ENCODE measurements around the gene TAGLN. TPM values are rescaled to one million over a fixed set of nuclear protein-coding genes. Genes with fewer than 3 reads are reported as not detected.

The TAGLN gene
- polyA plus RNA-seq, 1 of the 3 experiments (the other 2 are of a cell fraction) = 519 TPM

GRCh38 chr11:117220568-117220967, 21.4 kb downstream of the TAGLN start:
- ChIA-PET CTCF (interaction anchor here (1.2 to 2.8 kb wide), 3 partner anchors 12 to 115 kb away, joined by 3 to 21 read pairs (median 3); partner anchors contain the start of genes PCSK7 and RNF214), POLR2A (interaction anchor here (1.1 kb wide), 1 partner anchor 9 kb away, joined by 3 read pairs; no protein-coding TSS in a partner anchor)
- Histone ChIP-seq H3K4me2 (no peak overlapping the region), H2AFZ (ENCODE audit: low read depth) (no peak overlapping the region), H3K36me3 (replicated peaks in 1 of 2; ENCODE audit: control insufficient read depth in 1 of 2, insufficient read depth in 2 of 2, low read length in 1 of 2) (peaks cover 30 to 65% of the 10 kb centered on the region in 2 experiments), H3K79me2 (ENCODE audit: insufficient read depth) (no peaks in the 10 kb centered on the region), H3K9ac (no peak overlapping the region), H3K9me3 (no peaks in the 10 kb centered on the region), H3K27ac (ENCODE audit: low read depth in 2 of 2, low read length in 1 of 2) (no peak overlapping the region), H3K4me3 (ENCODE audit: low read depth in 2 of 2, low read length in 1 of 2) (no peak overlapping the region), H3K27me3 (ENCODE audit: insufficient read depth) (no peaks in the 10 kb centered on the region), H4K20me1 (ENCODE audit: insufficient read depth) (no peaks in the 10 kb centered on the region), H3F3A (replicated peaks; ENCODE audit: insufficient read depth) (peaks cover 6% of the 10 kb centered on the region), H3K4me1 (ENCODE audit: control insufficient read depth in 1 of 2, insufficient read depth in 2 of 2, low read depth in 1 of 2, low read length in 1 of 2) (peaks cover 2 to 11% of the 10 kb centered on the region in 2 experiments; a peak in 2 of 4 replicates), H3K9me2 (no peaks in the 10 kb centered on the region)
- DNase-seq = no peak
- 96% methylated on average over 6 of the region's 9 CpGs for whole genome bisulfite sequencing (ENCODE audit: low lambda C conversion rate)
- TF ChIP-seq POLR2AphosphoS5 (IDR thresholded peaks at IDR 0.05; ENCODE audit: low read depth, low read length) (no peak), MEF2A (IDR thresholded peaks at IDR 0.05; ENCODE audit: borderline replicate concordance, low read depth) (no peak), IRF3 (IDR thresholded peaks at IDR 0.05; ENCODE audit: low read depth, low read length) (no peak), TEAD4 (IDR thresholded peaks at IDR 0.05; ENCODE audit: borderline replicate concordance, insufficient read depth) (no peak), NRF1 (IDR thresholded peaks at IDR 0.05; ENCODE audit: low read depth, low read length) (no peak), FOXM1 (IDR thresholded peaks at IDR 0.05; ENCODE audit: low read depth) (no peak)
- TF ChIP-seq, protein P1, sequence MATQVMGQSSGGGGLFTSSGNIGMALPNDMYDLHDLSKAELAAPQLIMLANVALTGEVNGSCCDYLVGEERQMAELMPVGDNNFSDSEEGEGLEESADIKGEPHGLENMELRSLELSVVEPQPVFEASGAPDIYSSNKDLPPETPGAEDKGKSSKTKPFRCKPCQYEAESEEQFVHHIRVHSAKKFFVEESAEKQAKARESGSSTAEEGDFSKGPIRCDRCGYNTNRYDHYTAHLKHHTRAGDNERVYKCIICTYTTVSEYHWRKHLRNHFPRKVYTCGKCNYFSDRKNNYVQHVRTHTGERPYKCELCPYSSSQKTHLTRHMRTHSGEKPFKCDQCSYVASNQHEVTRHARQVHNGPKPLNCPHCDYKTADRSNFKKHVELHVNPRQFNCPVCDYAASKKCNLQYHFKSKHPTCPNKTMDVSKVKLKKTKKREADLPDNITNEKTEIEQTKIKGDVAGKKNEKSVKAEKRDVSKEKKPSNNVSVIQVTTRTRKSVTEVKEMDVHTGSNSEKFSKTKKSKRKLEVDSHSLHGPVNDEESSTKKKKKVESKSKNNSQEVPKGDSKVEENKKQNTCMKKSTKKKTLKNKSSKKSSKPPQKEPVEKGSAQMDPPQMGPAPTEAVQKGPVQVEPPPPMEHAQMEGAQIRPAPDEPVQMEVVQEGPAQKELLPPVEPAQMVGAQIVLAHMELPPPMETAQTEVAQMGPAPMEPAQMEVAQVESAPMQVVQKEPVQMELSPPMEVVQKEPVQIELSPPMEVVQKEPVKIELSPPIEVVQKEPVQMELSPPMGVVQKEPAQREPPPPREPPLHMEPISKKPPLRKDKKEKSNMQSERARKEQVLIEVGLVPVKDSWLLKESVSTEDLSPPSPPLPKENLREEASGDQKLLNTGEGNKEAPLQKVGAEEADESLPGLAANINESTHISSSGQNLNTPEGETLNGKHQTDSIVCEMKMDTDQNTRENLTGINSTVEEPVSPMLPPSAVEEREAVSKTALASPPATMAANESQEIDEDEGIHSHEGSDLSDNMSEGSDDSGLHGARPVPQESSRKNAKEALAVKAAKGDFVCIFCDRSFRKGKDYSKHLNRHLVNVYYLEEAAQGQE (IDR thresholded peaks at IDR 0.05; ENCODE audit: low read depth, low read length) = no peak

DNA sequence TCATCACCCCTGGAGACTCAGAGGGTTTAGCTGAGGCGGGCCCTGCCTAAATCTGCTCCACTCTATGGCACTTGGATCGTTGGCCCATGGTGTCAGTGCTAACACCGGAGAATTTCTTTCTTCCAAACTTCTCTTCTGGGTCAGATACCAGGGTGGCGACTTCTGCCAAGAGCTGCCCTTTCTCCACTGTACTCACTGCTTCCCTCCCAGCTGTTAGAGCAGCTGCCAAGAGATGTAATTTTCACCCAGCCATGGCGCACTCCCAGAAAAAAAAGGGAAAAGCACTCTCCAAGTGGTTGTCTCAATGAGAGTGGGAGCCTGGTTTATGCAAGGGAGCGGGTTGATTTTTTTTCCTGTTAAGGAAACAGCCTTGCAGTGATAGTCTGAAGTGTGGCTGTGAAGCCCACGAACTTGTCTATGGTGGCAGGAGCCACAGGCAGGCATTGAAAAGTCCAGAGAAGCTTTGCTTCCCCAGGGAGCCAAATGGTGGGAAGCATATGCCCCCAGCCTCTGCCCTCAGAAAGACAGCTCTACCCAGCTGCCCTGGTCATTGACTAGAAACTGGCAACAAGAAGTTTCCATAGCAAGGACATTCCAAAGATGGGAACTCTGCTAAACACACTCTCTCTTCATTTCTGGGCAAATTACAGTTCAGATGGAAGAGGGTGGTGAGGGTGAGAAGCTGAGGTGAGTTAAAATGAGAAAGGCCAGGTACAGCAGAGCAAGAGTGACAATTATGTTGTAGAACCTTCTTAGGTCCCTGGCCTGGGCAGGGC, 22.0 kb downstream of the TAGLN start:
- WGBS (ENCODE audit: low lambda C conversion rate) = 99% methylated on average over 5 of the region's 7 CpGs
- ChIA-PET CTCF (interaction anchor here (1.2 to 2.8 kb wide), 3 partner anchors 11 to 115 kb away, joined by 3 to 21 read pairs (median 3); partner anchors contain the start of genes PCSK7 and RNF214), POLR2A (interaction anchor here (1.0 to 1.1 kb wide), 2 partner anchors 9 to 24 kb away, joined by 3 to 4 read pairs; no protein-coding TSS in a partner anchor)
- Histone ChIP-seq H3K36me3 (replicated peaks in 1 of 2; ENCODE audit: control insufficient read depth in 1 of 2, insufficient read depth in 2 of 2, low read length in 1 of 2) (peaks cover 31 to 69% of the 10 kb centered on the region in 2 experiments), H3K9me2 (no peaks in the 10 kb centered on the region), H3K27me3 (ENCODE audit: insufficient read depth) (no peaks in the 10 kb centered on the region), H3F3A (replicated peaks; ENCODE audit: insufficient read depth) (peaks cover 6% of the 10 kb centered on the region), H3K9me3 (no peaks in the 10 kb centered on the region), H3K9ac (no peak overlapping the region), H3K27ac (ENCODE audit: low read depth in 2 of 2, low read length in 1 of 2) (0 out of 4 replicates have a peak overlapping the region, but pooled peaks of 1 of the 2 experiments have one; percentile 48), H3K4me1 (ENCODE audit: control insufficient read depth in 1 of 2, insufficient read depth in 2 of 2, low read depth in 1 of 2, low read length in 1 of 2) (peaks cover 2 to 11% of the 10 kb centered on the region in 2 experiments; a peak in 2 of 4 replicates), H3K4me3 (ENCODE audit: low read depth in 2 of 2, low read length in 1 of 2) (no peak overlapping the region), H4K20me1 (ENCODE audit: insufficient read depth) (no peaks in the 10 kb centered on the region), H3K79me2 (ENCODE audit: insufficient read depth) (no peaks in the 10 kb centered on the region), H3K4me2 (no peak overlapping the region), H2AFZ (ENCODE audit: low read depth) (no peak overlapping the region)
- DNase-seq = no peak
- TF ChIP-seq MEF2A (IDR thresholded peaks at IDR 0.05; ENCODE audit: borderline replicate concordance, low read depth) (no peak), GABPA (IDR thresholded peaks at IDR 0.05; ENCODE audit: low read depth) (no peak), MXI1 (IDR thresholded peaks at IDR 0.05; ENCODE audit: low read depth, low read length) (no peak), SIN3A (IDR thresholded peaks at IDR 0.05; ENCODE audit: borderline replicate concordance, low read depth, low read length) (no peak), MAX (IDR thresholded peaks at IDR 0.05; ENCODE audit: low read depth) (no peak), CHD2 (IDR thresholded peaks at IDR 0.05; ENCODE audit: low read length, partially characterized antibody) (no peak), YY1 (IDR thresholded peaks at IDR 0.05; ENCODE audit: low read depth) (no peak), GATA2 (CRISPR knock-in tag; IDR thresholded peaks at IDR 0.05) (no peak), POLR2AphosphoS5 (IDR thresholded peaks at IDR 0.05; ENCODE audit: low read depth, low read length) (no peak), NFIC (IDR thresholded peaks at IDR 0.05; ENCODE audit: borderline replicate concordance) (no peak), TCF12 (IDR thresholded peaks at IDR 0.05) (no peak), FOXM1 (IDR thresholded peaks at IDR 0.05; ENCODE audit: low read depth) (no peak)
- TF ChIP-seq, protein P2, sequence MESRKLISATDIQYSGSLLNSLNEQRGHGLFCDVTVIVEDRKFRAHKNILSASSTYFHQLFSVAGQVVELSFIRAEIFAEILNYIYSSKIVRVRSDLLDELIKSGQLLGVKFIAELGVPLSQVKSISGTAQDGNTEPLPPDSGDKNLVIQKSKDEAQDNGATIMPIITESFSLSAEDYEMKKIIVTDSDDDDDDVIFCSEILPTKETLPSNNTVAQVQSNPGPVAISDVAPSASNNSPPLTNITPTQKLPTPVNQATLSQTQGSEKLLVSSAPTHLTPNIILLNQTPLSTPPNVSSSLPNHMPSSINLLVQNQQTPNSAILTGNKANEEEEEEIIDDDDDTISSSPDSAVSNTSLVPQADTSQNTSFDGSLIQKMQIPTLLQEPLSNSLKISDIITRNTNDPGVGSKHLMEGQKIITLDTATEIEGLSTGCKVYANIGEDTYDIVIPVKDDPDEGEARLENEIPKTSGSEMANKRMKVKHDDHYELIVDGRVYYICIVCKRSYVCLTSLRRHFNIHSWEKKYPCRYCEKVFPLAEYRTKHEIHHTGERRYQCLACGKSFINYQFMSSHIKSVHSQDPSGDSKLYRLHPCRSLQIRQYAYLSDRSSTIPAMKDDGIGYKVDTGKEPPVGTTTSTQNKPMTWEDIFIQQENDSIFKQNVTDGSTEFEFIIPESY (IDR thresholded peaks at IDR 0.05; ENCODE audit: borderline replicate concordance, low read depth) = no peak
- TF ChIP-seq, protein P3, sequence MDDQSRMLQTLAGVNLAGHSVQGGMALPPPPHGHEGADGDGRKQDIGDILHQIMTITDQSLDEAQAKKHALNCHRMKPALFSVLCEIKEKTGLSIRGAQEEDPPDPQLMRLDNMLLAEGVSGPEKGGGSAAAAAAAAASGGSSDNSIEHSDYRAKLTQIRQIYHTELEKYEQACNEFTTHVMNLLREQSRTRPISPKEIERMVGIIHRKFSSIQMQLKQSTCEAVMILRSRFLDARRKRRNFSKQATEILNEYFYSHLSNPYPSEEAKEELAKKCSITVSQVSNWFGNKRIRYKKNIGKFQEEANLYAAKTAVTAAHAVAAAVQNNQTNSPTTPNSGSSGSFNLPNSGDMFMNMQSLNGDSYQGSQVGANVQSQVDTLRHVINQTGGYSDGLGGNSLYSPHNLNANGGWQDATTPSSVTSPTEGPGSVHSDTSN (IDR thresholded peaks at IDR 0.05) = no peak
